ENCODE results near the gene PP2D1.
A peak's percentile ranks its signal among the peaks of the same experiment; 100 is the strongest.
"Not testable (repeated sequence)": the region's sequence is repeated elsewhere in the genome, so short reads cannot be mapped to it uniquely, and the experiment has no call there.

Gene PP2D1, protein sequence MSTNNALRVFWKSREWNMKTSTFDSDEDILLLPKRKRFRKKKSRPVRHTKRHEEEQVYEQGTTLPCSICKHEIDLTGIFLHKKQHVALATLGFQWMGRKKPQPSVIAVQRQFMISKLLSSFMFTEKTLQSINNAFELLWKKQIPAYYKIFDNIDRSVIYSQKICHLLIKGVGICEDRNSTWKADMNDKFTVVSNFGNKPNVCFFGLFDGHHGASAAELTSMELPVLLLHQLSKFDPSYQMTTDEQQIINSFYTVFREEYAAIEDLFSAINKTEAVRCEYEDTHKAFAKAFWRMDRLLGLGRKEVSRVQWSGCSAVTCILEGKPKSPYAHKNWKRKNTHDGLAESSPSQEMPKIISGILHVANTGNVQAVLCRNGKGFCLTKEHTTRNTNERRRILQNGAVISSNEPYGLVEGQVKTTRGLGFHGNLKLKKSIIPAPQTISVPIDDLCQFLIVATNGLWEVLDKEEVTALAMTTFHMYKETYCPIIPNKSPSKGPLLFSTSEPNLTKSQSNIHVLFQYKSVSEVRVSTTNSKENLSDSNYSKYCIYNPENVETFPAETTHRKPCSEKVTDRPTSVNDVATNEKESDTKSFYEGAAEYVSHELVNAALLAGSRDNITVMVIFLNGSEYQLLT

GRCh38 chr3:20012164-20012563 lies at the start of gene PP2D1:
Gene PP2D1 (minus strand): TSS chr3:20012264. CDS start chr3:20012072, 192 bp downstream.
- no peak for DNase-seq (ENCODE audit: low read depth)

- no peak for DNase-seq (ENCODE audit: low read depth)
Observed at GRCh38 chr3:20060974-20061685, 49.1 kb upstream of the PP2D1 start.

DNA sequence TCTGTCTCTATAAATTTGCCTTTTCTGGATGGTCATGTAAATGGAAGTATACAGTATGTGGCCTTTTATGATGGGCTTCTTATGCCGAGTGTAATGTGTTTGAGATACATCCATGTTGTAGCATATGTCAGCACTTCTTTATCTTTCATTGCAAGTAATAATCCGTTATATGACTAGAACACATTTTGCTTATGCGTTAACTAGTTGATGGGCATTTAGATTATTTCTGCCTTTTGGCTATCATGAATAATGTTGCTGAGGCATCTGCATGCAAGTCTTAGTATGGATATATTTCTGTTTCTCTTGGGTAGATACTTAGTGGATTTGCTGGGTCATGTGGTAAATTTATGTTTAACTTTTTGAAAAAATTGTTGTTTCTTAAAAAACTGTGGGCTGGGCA lies 47.9 kb upstream of the PP2D1 start:
- DNase-seq (ENCODE audit: low read depth), result no peak

GRCh38 chr3:20057612-20058180 lies 45.6 kb upstream of the PP2D1 start:
- no peak for DNase-seq (ENCODE audit: low read depth)

DNA sequence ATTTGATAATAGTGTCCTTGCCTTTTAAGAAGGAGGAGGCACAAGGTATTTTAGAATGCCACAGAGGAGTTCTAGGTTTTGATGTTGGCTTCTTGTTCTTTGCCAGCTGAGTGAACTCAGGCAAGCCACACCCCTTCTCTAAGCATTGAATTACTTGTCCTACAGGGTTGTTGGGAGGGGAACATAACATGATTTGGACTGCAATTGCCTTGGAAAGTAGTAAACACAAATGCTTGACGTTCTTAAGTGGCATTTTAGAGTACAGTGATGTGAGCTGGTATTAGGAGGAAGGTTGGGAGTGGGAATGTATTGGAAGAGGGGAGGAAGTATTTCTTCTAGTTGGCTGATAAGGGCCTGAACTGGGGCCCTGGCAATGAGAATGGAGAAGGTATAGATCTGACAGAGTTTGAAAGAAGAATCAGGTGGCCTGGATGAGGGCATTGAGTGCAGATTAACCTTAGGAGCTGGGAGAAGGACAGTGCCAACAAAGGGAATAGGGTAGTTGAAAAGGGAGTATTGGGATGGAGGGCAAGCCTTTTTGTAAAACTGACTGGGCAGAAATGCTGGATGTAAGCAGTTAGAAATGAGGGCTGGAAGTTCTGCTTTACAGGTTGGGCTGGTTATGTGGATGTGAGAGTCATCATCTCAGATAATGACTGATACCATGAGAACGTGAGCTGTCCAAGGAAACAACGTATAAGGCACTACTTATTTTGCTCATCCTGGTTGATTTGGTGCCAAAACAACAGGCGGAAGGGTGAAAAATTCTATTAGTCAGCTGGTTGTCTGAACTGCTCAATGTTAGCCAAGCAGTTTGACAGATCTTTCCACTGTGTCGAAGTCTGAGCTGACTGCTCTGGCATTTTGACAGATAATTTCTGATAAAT lies 44.9 kb upstream of the PP2D1 start:
- DNase-seq (ENCODE audit: low read depth), result no peak

DNA sequence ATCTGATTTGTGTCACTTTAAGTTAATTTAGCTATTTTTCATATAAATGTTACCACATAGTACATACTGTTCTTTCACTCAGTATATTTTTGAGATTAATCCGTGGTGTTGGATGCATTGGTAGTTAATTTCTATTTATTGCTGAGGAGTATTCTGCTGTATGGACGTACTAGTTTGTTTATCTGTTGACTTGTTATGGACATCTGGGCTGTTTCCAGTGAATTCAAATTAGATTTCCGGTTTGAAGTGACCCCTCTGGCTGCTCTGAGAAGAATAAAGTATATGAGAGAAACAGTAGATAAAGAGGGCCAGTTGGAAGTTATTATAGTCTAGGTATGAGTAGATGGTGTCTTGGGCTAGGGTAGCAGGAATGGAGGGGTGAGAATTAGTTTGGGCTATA lies 43.8 kb upstream of the PP2D1 start:
- no peak for DNase-seq (ENCODE audit: low read depth)

DNA sequence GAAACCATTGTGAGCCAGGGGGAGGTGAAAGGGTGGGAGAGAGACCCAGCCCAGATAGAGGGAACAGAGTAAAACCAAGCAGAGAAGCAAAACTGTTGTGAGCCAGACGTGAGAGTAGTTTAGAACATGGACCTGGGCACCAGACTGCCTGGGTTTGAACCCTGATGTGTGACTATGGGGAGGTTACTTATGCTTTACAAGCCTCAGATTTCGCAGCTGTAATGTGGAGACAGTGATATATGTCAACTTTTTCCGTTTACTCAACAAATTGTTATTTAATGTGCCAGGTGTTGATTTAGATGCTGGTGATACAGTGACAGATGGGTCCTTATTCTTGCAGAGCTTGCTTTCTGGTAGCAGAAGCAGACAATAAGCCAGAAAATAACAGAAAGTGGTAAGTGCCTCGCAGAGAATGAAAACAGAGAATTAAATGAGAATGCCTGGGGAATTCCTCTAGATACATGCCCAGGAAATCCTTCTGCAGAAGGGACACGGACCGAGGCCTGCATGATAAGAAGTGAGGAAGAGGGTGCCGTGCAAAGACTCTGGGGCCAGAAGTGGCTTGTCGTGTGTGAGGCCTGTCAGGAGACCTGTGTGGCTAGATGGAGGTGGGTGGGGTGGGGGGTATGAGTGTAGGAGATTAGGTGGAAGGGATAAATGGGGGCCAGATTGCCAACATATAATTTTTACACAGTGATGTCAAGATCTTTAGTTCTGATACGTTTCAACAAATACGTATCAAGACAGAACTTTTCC lies 43.1 kb upstream of the PP2D1 start:
- no peak for DNase-seq (ENCODE audit: low read depth)

DNA sequence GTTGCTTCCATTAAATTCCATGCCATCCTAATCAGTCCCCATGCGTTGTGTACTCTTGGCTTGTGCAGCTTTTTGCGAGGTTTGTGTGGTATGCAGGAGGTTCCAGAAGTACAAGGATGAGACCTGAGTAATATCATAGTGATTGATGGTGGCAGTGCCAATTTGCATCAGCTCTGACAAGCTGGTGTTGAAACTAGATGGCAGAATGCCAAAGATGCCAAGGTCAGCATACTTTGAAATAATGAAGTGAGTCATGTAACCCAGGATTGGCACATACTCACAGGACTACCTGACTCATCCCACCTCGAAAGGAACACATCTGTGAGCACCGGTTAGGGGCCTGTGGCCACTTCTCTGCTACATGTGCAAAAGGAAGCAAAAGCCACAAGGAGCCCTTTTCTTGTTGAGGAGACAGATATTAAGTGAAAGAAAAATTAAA lies 42.5 kb upstream of the PP2D1 start:
- peak; percentile 88 for DNase-seq (ENCODE audit: low read depth)

GRCh38 chr3:20052851-20053250 lies 40.8 kb upstream of the PP2D1 start:
- DNase-seq (ENCODE audit: low read depth), result no peak

DNA sequence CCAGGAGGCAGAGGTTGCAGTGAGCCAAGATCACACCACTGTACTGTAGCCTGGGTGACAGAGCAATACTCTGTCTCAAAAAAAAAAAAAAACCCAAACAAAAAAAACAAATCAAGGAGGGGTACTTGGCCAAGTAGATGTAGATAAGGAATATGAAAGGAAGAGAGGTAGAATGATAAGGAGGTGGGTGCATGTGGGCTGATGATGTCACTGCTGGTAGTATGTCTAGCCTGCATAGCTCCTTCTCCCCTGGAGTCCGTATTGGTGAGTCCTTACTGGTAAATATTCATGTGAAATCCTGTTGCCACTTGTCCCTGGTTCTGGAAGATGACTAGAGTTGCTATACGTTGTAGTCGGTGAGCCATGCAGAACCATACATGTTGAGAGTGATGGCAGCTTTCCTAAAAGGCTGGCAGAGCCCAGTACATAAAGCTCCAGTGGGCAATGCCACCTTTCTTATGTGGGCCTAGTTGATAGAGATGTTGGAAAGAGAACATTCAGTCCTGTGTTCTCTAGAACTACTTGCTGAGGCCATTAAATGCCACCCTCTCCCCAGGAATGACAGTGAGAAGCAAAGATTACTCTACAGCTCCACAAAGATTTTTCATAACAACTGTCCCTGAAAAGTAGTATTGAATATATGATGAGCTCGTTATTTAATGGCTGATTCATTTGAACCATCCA lies 39.2 kb upstream of the PP2D1 start:
- no peak for DNase-seq (ENCODE audit: low read depth)

GRCh38 chr3:20047976-20048883 lies 36.2 kb upstream of the PP2D1 start:
- no peak for DNase-seq (ENCODE audit: low read depth)

DNA sequence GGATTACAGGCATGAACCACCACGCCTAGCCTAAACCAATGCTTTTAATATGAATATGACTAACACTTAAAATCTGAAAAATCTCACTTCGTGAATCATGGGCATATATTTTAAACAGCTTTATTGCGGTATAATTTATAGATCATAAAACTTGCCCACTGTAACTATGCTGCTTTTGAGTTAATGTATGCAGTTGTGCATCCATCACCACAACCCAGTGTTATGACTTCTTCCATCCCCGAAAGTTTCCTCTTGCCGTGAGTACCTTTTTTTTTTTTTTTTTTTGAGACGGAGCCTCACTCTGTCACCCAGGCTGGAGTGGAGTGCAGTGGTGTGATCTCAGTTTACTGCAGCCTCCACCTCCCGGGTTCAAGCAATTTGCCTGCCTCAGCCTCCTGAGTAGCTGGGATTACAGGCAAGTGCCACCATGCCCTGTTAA lies 35.3 kb upstream of the PP2D1 start:
- no peak for DNase-seq (ENCODE audit: low read depth)

DNA sequence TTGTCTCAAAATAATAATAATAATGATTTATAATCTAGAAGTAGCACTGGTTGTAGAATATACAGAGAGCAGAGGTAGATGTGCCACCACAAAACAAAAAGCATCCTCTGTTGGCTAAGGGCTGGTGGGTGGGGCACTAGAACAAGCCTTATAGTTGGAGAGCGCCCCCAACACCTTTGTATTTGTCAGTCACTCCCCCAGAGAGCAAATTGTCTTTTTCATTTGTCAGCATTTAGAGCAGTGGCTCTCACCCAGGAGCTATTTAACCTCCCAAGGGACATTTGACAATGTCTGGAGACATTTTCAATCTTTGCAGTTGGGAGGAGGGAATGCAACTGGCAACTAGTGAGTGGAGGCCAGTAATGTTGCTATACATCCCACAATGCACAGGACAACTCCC lies 34.5 kb upstream of the PP2D1 start:
- DNase-seq (ENCODE audit: low read depth), result no peak

DNA sequence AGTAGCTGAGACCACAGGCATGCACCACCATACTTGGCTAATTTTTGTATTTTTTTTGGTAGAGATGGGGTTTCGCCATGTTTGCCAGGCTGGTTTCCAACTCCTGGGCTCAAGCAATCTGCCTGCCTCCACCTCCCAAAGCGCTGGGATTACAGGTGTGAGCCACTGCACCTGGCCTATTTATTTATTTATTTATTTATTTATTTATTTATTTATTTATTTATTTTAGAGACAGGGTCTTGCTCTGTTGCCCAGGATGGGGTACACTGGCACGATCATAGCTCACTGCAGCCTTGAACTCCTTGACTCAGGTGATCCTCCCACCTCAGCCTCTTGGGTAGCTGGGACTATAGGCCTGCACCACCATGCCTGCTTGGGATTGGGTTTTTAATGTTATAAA lies 33.1 kb upstream of the PP2D1 start:
- not testable (repeated sequence) for DNase-seq (ENCODE audit: low read depth)

DNA sequence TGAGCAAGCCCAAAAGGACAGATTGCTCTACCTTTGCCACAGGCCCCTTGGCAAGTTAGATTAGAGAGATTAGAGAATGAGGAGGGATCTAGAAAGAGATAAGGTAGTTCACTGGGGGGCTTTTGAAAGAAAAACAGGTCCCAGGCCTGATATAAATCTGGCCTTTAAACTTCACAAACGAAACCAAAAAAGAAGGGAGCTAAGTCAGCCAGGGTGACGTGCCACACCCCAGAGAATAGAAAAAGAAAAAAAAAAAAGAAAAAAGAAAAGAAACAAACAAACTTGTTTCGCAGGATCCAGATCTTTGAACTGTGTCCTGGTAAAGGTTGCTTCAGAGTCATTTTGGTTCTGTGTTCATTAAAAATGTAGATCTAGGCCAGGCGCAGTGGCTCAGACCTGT lies 31.8 kb upstream of the PP2D1 start:
- no peak for DNase-seq (ENCODE audit: low read depth)

GRCh38 chr3:20043396-20043795 lies 31.3 kb upstream of the PP2D1 start:
- no peak for DNase-seq (ENCODE audit: low read depth)

DNA sequence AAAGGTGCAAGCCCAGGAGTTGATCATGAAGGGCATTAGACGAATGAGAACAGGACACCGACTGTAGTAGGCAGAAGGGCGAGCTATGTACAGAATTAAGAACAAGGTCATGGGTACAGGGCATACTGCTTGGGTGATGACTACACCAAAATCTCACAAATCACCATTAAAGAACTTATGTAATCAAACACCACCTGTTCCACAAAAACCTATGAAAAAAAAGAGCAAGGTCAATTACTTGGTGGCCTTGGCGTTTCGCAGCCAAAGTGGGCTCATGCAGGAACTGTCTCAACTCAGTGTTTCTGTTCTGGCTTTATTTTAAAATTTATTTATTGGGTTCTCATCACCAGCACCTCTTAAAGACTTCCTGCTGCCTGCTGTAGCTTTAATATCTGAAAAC lies 30.3 kb upstream of the PP2D1 start:
- no peak for DNase-seq (ENCODE audit: low read depth)

DNA sequence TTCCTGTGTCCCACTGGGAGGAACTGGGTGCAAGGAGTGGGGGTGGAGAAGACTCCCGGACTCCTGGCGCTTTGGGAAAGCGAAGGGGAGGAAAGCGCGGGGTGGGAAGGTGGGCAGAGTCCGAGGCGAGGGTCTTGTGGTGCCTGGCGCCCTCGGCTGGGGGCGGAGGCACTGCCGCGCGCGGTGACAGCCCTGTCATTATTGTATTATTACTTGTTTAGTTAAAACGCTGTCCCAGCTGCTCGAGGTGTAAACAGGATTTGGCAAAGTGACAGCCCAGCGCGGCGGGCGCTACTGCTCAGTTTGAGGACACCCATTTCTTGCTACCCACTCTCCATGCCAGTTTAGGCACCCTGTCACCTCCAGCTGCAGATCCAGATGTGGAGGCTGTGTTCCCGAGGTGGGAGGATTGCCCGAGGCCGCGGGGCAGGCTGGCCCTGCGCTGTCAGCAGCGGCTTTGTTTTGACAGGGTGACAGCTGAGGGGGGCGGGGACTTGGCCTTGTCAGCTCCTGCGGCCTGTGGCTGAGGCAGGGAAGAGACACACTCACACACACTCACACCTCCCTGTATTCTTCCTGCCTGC lies 29.2 kb upstream of the PP2D1 start:
- no peak for DNase-seq (ENCODE audit: low read depth)
